ENCODE measurements around the gene GNAI2.

GRCh38 chr3:50287262-50287661 lies 51.3 kb downstream of the GNAI2 start:
- TF ChIP-seq, protein P1, sequence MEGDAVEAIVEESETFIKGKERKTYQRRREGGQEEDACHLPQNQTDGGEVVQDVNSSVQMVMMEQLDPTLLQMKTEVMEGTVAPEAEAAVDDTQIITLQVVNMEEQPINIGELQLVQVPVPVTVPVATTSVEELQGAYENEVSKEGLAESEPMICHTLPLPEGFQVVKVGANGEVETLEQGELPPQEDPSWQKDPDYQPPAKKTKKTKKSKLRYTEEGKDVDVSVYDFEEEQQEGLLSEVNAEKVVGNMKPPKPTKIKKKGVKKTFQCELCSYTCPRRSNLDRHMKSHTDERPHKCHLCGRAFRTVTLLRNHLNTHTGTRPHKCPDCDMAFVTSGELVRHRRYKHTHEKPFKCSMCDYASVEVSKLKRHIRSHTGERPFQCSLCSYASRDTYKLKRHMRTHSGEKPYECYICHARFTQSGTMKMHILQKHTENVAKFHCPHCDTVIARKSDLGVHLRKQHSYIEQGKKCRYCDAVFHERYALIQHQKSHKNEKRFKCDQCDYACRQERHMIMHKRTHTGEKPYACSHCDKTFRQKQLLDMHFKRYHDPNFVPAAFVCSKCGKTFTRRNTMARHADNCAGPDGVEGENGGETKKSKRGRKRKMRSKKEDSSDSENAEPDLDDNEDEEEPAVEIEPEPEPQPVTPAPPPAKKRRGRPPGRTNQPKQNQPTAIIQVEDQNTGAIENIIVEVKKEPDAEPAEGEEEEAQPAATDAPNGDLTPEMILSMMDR (IDR thresholded peaks at IDR 0.05): no peak
- TF ChIP-seq ZFX (IDR thresholded peaks at IDR 0.05; ENCODE audit: borderline replicate concordance): no peak
